Measurements from ENCODE around the gene ZSWIM3.

ZSWIM3 gene

DNA sequence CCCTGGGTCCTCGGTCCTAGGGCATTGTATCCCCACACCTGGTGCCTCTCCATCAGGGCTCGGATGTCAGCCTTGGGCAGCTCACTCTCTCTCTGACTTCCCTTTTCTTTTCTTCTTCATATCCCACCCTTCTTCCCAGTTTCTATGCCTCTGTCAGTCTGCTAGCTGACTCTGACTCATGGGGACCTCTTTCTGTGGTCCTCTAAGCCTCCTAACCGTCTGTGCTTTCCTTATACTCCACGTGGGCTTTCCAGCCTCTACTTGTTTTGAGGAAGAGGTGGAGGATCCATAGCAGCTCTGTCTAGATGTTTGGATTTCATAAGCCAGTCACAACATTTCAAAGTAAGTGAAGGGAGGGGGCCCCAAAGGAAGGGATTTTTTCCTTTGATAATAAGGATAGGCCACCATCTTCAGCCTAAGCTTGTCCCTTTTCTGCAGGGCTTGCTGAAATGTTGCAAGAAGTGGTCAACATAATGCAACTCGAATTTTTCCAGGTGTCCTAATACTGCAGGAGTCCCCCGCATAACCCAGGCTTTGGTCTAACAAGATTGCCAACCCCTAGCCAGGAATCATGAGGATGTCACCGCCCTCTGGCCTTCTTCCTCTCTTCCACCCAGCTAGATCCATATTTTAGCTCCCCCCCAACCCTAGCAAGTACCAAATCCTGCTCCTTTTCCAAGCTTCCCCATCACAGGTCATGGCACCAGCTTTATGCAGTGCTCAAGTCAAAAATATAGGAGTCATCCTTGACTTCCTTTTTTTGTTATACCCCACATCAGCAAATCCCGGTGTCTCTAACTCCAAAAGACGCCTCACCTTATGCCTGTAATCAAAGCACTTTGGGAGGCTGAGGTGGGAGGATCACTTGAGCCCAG is 63.3 kb downstream of the ZSWIM3 start:
- Histone ChIP-seq H3K4me3 (ENCODE audit: low read length) (no peak overlapping the region), H3K4me1 (ENCODE audit: low read length) (no peaks in the 10 kb centered on the region), H3K27me3 (replicated peaks; ENCODE audit: insufficient read depth, low read length) (no peaks in the 10 kb centered on the region), H4K20me1 (ENCODE audit: insufficient read depth, low read length) (no peaks in the 10 kb centered on the region), H3K9me2 (replicated peaks; ENCODE audit: insufficient read depth, low read length) (no peaks in the 10 kb centered on the region), H3K27ac (ENCODE audit: low read length) (no peak overlapping the region), H3K9me3 (replicated peaks; ENCODE audit: insufficient read depth, low read length) (no peaks in the 10 kb centered on the region), H2AFZ (ENCODE audit: low read length) (no peak overlapping the region), H3F3A (ENCODE audit: insufficient read depth, low read length) (no peaks in the 10 kb centered on the region), H3K79me2 (ENCODE audit: low read length) (no peaks in the 10 kb centered on the region), H3K36me3 (replicated peaks; ENCODE audit: insufficient read depth, low read length) (no peaks in the 10 kb centered on the region), H3K9ac (ENCODE audit: low read length) (no peak overlapping the region), H3K4me2 (ENCODE audit: low read depth, low read length) (no peak overlapping the region)
- TF ChIP-seq EZH2 (optimal IDR thresholded peaks at IDR 0.05; ENCODE audit: low read depth, low read length) (no peak), EZH2phosphoT487 (IDR thresholded peaks at IDR 0.05; ENCODE audit: low read length) (no peak)
- TF ChIP-seq, protein P1, sequence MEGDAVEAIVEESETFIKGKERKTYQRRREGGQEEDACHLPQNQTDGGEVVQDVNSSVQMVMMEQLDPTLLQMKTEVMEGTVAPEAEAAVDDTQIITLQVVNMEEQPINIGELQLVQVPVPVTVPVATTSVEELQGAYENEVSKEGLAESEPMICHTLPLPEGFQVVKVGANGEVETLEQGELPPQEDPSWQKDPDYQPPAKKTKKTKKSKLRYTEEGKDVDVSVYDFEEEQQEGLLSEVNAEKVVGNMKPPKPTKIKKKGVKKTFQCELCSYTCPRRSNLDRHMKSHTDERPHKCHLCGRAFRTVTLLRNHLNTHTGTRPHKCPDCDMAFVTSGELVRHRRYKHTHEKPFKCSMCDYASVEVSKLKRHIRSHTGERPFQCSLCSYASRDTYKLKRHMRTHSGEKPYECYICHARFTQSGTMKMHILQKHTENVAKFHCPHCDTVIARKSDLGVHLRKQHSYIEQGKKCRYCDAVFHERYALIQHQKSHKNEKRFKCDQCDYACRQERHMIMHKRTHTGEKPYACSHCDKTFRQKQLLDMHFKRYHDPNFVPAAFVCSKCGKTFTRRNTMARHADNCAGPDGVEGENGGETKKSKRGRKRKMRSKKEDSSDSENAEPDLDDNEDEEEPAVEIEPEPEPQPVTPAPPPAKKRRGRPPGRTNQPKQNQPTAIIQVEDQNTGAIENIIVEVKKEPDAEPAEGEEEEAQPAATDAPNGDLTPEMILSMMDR (IDR thresholded peaks at IDR 0.05; ENCODE audit: low read length) = no peak
- DNase-seq = no peak

DNA sequence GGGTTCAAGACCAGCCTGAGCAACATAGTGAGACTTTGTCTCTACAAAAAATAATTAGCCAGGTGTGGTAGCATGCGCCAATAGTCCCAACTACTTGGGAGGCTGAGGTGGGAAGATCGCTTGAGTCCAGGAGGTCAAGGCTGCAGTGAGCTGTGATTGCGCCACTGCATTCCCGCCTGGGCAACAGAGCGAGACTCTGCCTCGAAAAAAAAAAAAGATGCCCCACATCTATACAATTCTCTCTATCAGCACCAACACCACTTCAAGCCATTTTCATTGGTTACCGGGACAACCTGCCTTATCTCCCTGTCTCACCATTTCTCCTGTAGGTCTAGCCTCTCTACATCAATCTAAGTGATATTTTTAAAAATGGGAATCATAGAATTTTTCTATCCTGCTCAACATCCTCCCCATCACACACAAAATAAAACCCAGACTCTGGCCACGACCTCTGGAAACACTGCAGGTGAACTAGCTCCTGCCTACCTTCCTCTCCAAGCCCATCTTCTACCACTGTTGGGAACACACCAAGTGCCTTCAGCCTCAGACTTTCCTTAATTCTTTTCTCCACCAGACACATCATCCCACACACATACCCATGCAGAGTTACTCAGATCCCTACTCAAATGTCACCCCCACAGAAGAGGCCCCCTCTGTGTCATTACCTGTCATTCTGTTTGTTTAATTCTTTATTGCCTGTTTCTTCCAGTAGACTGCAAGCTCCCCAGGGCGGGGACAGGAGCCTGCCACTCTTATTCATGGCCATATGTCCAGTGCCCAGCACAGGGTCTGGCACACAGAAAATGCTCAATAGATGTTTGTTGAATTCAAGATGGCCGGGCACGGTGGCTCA is 64.1 kb downstream of the ZSWIM3 start:
- Histone ChIP-seq H3K27ac (ENCODE audit: low read length) (no peak overlapping the region), H3K4me3 (ENCODE audit: low read length) (no peak overlapping the region), H3F3A (ENCODE audit: insufficient read depth, low read length) (no peaks in the 10 kb centered on the region), H3K4me1 (ENCODE audit: low read length) (no peaks in the 10 kb centered on the region), H3K9me2 (replicated peaks; ENCODE audit: insufficient read depth, low read length) (no peaks in the 10 kb centered on the region), H3K27me3 (replicated peaks; ENCODE audit: insufficient read depth, low read length) (no peaks in the 10 kb centered on the region), H3K9me3 (replicated peaks; ENCODE audit: insufficient read depth, low read length) (no peaks in the 10 kb centered on the region), H2AFZ (ENCODE audit: low read length) (no peak overlapping the region), H3K4me2 (ENCODE audit: low read depth, low read length) (no peak overlapping the region), H3K79me2 (ENCODE audit: low read length) (no peaks in the 10 kb centered on the region), H3K9ac (ENCODE audit: low read length) (no peak overlapping the region), H4K20me1 (ENCODE audit: insufficient read depth, low read length) (no peaks in the 10 kb centered on the region), H3K36me3 (replicated peaks; ENCODE audit: insufficient read depth, low read length) (no peaks in the 10 kb centered on the region)
- TF ChIP-seq, protein P1 (IDR thresholded peaks at IDR 0.05; ENCODE audit: low read length) = no peak
- TF ChIP-seq EZH2 (optimal IDR thresholded peaks at IDR 0.05; ENCODE audit: low read depth, low read length) (no peak), EZH2phosphoT487 (IDR thresholded peaks at IDR 0.05; ENCODE audit: low read length) (no peak)
- DNase-seq = no peak

DNA sequence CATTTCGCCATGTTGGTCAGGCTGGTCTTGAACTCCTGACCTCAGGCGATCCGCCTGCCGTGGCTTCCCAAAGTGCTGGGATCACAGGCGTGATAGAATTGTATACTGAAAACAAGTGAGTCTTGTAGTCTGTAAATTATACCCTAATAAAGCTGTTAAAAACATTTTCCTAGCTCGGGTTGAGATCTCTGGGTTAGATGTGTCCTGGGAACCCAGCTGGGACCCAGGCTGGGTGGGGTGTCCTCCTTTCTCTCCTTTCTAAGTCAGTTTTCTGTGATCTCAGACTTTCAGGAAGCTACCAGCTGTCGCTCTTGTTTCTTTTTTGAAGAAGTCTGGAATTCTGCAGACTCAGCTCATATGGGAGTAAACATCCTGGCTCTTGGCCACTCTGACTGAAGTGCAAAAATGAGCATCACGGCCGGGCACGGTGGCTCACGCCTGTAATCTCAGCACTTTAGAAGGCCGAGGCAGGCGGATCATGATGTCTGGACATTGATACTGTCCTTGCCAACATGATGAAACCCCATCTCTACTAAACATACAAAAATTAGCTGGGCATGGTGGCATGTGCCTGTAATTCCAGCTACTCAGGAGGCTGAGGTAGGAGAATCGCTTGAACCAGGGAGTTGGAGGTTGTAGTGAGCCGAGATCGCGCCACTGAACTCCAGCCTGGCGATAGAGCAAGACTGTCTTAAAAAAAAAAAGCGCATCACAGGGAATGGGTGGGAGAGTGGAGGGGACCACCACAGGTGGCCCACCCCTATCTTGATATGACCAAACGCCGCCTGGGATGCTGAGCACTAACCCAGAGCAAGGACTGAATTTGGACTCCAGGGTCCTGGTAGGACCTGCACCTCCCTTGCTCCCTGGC is 67.2 kb downstream of the ZSWIM3 start:
- Histone ChIP-seq H3K4me1 (ENCODE audit: low read length) (no peaks in the 10 kb centered on the region), H3K27me3 (replicated peaks; ENCODE audit: insufficient read depth, low read length) (no peaks in the 10 kb centered on the region), H3K27ac (ENCODE audit: low read length) (no peak overlapping the region), H3K9me3 (replicated peaks; ENCODE audit: insufficient read depth, low read length) (no peaks in the 10 kb centered on the region), H3K79me2 (ENCODE audit: low read length) (no peaks in the 10 kb centered on the region), H3K9ac (ENCODE audit: low read length) (no peak overlapping the region), H3K36me3 (replicated peaks; ENCODE audit: insufficient read depth, low read length) (no peaks in the 10 kb centered on the region), H3F3A (ENCODE audit: insufficient read depth, low read length) (no peaks in the 10 kb centered on the region), H3K4me3 (ENCODE audit: low read length) (no peak overlapping the region), H2AFZ (ENCODE audit: low read length) (no peak overlapping the region), H3K9me2 (replicated peaks; ENCODE audit: insufficient read depth, low read length) (no peaks in the 10 kb centered on the region), H4K20me1 (ENCODE audit: insufficient read depth, low read length) (no peaks in the 10 kb centered on the region), H3K4me2 (ENCODE audit: low read depth, low read length) (no peak overlapping the region)
- TF ChIP-seq EZH2phosphoT487 (IDR thresholded peaks at IDR 0.05; ENCODE audit: low read length) (no peak), EZH2 (optimal IDR thresholded peaks at IDR 0.05; ENCODE audit: low read depth, low read length) (no peak)
- TF ChIP-seq, protein P1 (IDR thresholded peaks at IDR 0.05; ENCODE audit: low read length) = no peak
- no peak for DNase-seq
